K562 (cell line): ENCODE data around the gene URB2. TPM values are rescaled to one million over a fixed set of nuclear protein-coding genes. Genes with fewer than 3 reads are reported as not detected.

Experiments used
- BRCA1 ChIP-seq, 2 experiments: fragments of 450-650 bp in 1 of 2; sonication (generic) in 1 of 2; formaldehyde crosslinking in 1 of 2; IDR thresholded peaks; 2 replicates each; pipeline versions ENCODE4 v1.5.0 to v1.6.1; 2017 to 2020; ENCODE audit warnings: mild to moderate bottlenecking in 1 of 2, missing genetic modification reagents in 1 of 2
- BRD4 ChIP-seq: fragments of 200-600 bp; sonication (generic); IDR thresholded peaks from 2 replicates; pipeline ENCODE4 v1.6.1; 2017; ENCODE audit warnings: inconsistent platforms
- CREM ChIP-seq: IDR thresholded peaks from 2 replicates; pipeline ENCODE4 v1.6.1; 2014; ENCODE audit warnings: antibody characterized with exemption, low read depth
- CTBP1 ChIP-seq: fragments of 450-650 bp; IDR thresholded peaks from 2 replicates; pipeline ENCODE4 v1.6.1; 2016; ENCODE audit warnings: borderline replicate concordance
- DMBX1 ChIP-seq: fragments of 250-450 bp; sonication (Bioruptor Pico); IDR thresholded peaks from 2 replicates; pipeline ENCODE4 v1.8.0; 2022; ENCODE audit warnings: inconsistent platforms, mild to moderate bottlenecking, moderate library complexity, borderline replicate concordance
- ERF ChIP-seq: fragments of 450-650 bp; formaldehyde crosslinking; IDR thresholded peaks from 2 replicates; pipeline ENCODE4 v1.4.0; 2020; ENCODE audit warnings: mild to moderate bottlenecking, mixed read lengths
- FOXJ2 ChIP-seq: fragments of 200-800 bp; sonication (Bioruptor generic); IDR thresholded peaks from 2 replicates; pipeline ENCODE4 v1.6.1; 2016; ENCODE audit warnings: missing genetic modification characterization, missing compliant biosample characterization
- MAFG ChIP-seq: fragments of 450-650 bp; conservative IDR thresholded peaks from 2 replicates; pipeline ENCODE4 v1.6.1; 2016; ENCODE audit warnings: missing genetic modification characterization, missing compliant biosample characterization
- MTA3 ChIP-seq: fragments of 450-650 bp; formaldehyde crosslinking; IDR thresholded peaks from 2 replicates; pipeline ENCODE4 v1.6.1; 2017; ENCODE audit warnings: mild to moderate bottlenecking, borderline replicate concordance
- NFE2 ChIP-seq: IDR thresholded peaks from 2 replicates; pipeline ENCODE4 v1.6.1; 2014; ENCODE audit warnings: antibody characterized with exemption, low read depth
- SREBF1 ChIP-seq: fragments of 150-350 bp; IDR thresholded peaks from 2 replicates; pipeline ENCODE4 v1.6.1; 2014; ENCODE audit warnings: antibody characterized with exemption, low read depth, low read length, borderline replicate concordance
- STAG1 ChIP-seq: sonication (generic); formaldehyde crosslinking; IDR thresholded peaks from 2 replicates; pipeline ENCODE4 v1.5.0; 2020; ENCODE audit warnings: missing genetic modification reagents, borderline replicate concordance
- ZNF133 ChIP-seq: fragments of 250-450 bp; sonication (Bioruptor Pico); IDR thresholded peaks from 2 replicates; pipeline ENCODE4 v1.4.0; 2020; ENCODE audit warnings: mild to moderate bottlenecking
- ZNF224 ChIP-seq: sonication (generic); formaldehyde crosslinking; IDR thresholded peaks from 2 replicates; pipeline ENCODE4 v1.8.0; 2022; ENCODE audit warnings: mild to moderate bottlenecking, missing genetic modification reagents
- ZNF3 ChIP-seq: fragments of 250-450 bp; sonication (Bioruptor Pico); IDR thresholded peaks from 2 replicates; pipeline ENCODE4 v1.5.0; 2021; ENCODE audit warnings: mild to moderate bottlenecking, moderate library complexity
- ZNF316 ChIP-seq: fragments of 450-650 bp; IDR thresholded peaks from 2 replicates; pipeline ENCODE4 v1.6.1; 2016
- ZNF707 ChIP-seq: fragments of 250-450 bp; sonication (Bioruptor Pico); conservative IDR thresholded peaks from 2 replicates; pipeline ENCODE4 v1.8.0; 2022; ENCODE audit warnings: inconsistent platforms, mild to moderate bottlenecking, moderate library complexity
- polyA plus RNA-seq, 8 experiments: library from polyadenylated mRNA; depleted of rRNA in 4 of 8; stranded (reverse) in 5 of 8; unstranded in 3 of 8; fragments of >200 nt; fragmentation: Nextera tagmentation in 2 of 8; fragmentation: Illumina TruSeq in 1 of 8; extraction: Ambion mirVana in 2 of 8; extraction: Trizol in 1 of 8; gene quantifications; 2 replicates each; pipeline versions ENCODE4 v1.2.1 to v1.2.3, GENCODE V29; 2011 to 2014; ENCODE audit warnings: inconsistent platforms in 1 of 8, missing spikeins in 1 of 8
- total RNA-seq, 7 experiments: library from RNA; depleted of rRNA in 6 of 7; stranded (reverse); fragments of >200 nt in 6 of 7; fragmentation: Illumina TruSeq in 2 of 7; extraction: Trizol in 2 of 7; gene quantifications; 2 replicates each; pipeline versions ENCODE4 v1.2.1 to v1.2.3, GENCODE V29; 2011 to 2021; ENCODE audit warnings: low replicate concordance in 1 of 7
- TF ChIP-seq, protein P1 (sequence below), 2 experiments: fragments of 450-650 bp in 1 of 2; sonication (generic) in 1 of 2; formaldehyde crosslinking; conservative IDR thresholded peaks; 2 replicates each; pipeline versions ENCODE4 v1.4.0 to v1.8.1; 2020 to 2022; ENCODE audit warnings: mild to moderate bottlenecking in 1 of 2, missing genetic modification reagents in 1 of 2
- TF ChIP-seq, protein P2 (sequence below): sonication (generic); formaldehyde crosslinking; IDR thresholded peaks from 2 replicates; pipeline ENCODE4 v1.9.0; 2022; ENCODE audit warnings: mild to moderate bottlenecking, missing genetic modification reagents
- TF ChIP-seq, protein P3 (sequence below): fragments of 450-650 bp; formaldehyde crosslinking; IDR thresholded peaks from 2 replicates; pipeline ENCODE4 v1.4.0; 2022; ENCODE audit warnings: mild to moderate bottlenecking, moderate library complexity
- TF ChIP-seq, protein P4 (sequence below): IDR thresholded peaks from 2 replicates; pipeline ENCODE4 v1.6.1; 2011; ENCODE audit warnings: borderline replicate concordance, low read depth, mild to moderate bottlenecking, moderate library complexity, low read length; ENCODE audit not compliant: insufficient read depth, poor library complexity, severe bottlenecking
- TF ChIP-seq, protein P5 (sequence below): sonication (generic); formaldehyde crosslinking; IDR thresholded peaks from 2 replicates; pipeline ENCODE4 v1.8.0; 2022; ENCODE audit warnings: missing genetic modification reagents, mild to moderate bottlenecking, borderline replicate concordance

Gene URB2
- total and polyA plus RNA-seq, 9 of the 15 experiments (the other 6 are each of a cell fraction or from before 2014, with no cell fraction given): 2.8 to 28.3 (median 19.0) TPM

DNA sequence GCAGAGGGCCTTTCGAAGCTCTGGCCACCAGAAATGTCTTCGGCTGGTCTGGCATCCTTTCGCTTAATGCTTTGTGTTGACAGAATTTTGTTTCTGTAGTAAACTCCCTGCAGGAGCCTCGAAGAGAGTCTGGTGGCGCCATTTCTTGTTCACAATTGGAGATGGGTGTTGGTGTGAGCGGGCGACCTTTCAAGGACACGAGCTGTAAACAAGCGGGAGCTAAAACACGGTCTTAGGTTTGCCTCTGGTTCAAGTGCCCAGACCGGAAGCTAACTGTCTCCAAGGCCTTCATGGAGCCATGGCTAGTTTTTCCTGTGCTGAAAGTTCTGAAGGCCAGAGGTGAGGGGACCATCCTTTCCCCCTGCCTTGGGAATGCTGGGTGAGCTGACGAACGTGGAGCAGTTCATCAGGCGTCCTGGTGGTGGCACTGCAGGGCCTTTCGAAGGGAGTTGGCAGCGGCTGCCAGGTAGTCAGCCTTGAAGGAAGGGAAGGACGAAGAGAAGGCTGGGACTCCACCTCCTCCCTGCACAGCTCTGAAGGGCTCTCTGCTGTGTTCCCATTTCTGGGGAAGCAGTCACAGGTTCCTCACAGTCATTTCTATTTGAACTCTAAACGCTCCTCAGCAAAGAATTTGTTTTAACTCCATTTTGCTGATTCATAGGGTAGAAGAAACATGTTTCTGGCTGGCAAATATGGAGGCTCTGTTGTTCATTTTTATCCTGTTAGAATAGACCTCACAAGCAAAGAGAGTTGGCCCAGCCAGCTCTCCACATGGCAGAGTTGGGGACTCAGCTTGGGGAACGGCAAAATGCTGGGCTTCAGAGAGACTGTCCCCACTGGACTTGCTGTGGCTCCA is 35.2 kb downstream of the URB2 start (continued):
- TF ChIP-seq MAFG (tag) (peak; percentile 53), MTA3 (no peak), NFE2 (0 out of 2 replicates have a peak, but pooled peaks have one; percentile 45), STAG1 (peak; percentile 94), BRCA1 (IDR thresholded peaks at IDR 0.05) (no peak), BRCA1 (CRISPR knock-in tag; IDR thresholded peaks at IDR 0.05) (no peak), CTBP1 (peak; percentile 51; the same call in 1 of the 2 replicates), ZNF133 (CRISPR knock-in tag) (no peak), ZNF316 (0 out of 2 replicates have a peak, but pooled peaks have one; percentile 23), BRD4 (no peak), ERF (CRISPR knock-in tag) (no peak), SREBF1 (no peak), ZNF3 (CRISPR knock-in tag) (no peak), CREM (0 out of 2 replicates have a peak, but pooled peaks have one; percentile 32), DMBX1 (no peak), FOXJ2 (tag) (no peak), ZNF707 (CRISPR knock-in tag) (no peak), ZNF224 (CRISPR knock-in tag) (no peak)
- TF ChIP-seq, protein P1, sequence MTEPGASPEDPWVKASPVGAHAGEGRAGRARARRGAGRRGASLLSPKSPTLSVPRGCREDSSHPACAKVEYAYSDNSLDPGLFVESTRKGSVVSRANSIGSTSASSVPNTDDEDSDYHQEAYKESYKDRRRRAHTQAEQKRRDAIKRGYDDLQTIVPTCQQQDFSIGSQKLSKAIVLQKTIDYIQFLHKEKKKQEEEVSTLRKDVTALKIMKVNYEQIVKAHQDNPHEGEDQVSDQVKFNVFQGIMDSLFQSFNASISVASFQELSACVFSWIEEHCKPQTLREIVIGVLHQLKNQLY (CRISPR knock-in tag; conservative IDR thresholded peaks at IDR 0.05): no peak
- TF ChIP-seq, protein P2, sequence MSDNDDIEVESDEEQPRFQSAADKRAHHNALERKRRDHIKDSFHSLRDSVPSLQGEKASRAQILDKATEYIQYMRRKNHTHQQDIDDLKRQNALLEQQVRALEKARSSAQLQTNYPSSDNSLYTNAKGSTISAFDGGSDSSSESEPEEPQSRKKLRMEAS (CRISPR knock-in tag): no peak
- TF ChIP-seq, protein P3, sequence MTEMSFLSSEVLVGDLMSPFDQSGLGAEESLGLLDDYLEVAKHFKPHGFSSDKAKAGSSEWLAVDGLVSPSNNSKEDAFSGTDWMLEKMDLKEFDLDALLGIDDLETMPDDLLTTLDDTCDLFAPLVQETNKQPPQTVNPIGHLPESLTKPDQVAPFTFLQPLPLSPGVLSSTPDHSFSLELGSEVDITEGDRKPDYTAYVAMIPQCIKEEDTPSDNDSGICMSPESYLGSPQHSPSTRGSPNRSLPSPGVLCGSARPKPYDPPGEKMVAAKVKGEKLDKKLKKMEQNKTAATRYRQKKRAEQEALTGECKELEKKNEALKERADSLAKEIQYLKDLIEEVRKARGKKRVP (CRISPR knock-in tag): no peak
- TF ChIP-seq, protein P4, sequence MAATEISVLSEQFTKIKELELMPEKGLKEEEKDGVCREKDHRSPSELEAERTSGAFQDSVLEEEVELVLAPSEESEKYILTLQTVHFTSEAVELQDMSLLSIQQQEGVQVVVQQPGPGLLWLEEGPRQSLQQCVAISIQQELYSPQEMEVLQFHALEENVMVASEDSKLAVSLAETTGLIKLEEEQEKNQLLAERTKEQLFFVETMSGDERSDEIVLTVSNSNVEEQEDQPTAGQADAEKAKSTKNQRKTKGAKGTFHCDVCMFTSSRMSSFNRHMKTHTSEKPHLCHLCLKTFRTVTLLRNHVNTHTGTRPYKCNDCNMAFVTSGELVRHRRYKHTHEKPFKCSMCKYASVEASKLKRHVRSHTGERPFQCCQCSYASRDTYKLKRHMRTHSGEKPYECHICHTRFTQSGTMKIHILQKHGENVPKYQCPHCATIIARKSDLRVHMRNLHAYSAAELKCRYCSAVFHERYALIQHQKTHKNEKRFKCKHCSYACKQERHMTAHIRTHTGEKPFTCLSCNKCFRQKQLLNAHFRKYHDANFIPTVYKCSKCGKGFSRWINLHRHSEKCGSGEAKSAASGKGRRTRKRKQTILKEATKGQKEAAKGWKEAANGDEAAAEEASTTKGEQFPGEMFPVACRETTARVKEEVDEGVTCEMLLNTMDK: peak; percentile 59
- TF ChIP-seq, protein P5, sequence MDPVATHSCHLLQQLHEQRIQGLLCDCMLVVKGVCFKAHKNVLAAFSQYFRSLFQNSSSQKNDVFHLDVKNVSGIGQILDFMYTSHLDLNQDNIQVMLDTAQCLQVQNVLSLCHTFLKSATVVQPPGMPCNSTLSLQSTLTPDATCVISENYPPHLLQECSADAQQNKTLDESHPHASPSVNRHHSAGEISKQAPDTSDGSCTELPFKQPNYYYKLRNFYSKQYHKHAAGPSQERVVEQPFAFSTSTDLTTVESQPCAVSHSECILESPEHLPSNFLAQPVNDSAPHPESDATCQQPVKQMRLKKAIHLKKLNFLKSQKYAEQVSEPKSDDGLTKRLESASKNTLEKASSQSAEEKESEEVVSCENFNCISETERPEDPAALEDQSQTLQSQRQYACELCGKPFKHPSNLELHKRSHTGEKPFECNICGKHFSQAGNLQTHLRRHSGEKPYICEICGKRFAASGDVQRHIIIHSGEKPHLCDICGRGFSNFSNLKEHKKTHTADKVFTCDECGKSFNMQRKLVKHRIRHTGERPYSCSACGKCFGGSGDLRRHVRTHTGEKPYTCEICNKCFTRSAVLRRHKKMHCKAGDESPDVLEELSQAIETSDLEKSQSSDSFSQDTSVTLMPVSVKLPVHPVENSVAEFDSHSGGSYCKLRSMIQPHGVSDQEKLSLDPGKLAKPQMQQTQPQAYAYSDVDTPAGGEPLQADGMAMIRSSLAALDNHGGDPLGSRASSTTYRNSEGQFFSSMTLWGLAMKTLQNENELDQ: no peak
